Measurements from ENCODE around the gene COL17A1. TPM values are rescaled to one million over a fixed set of nuclear protein-coding genes. Genes with fewer than 3 reads are reported as not detected.

Gene COL17A1
- total RNA-seq, 1 experiment from 2014 or later = 0.26 TPM

- no peak for ATAC-seq
- H3K27me3 ChIP-seq (ENCODE audit: control insufficient read depth, insufficient read depth, low read length) = no peaks in the 10 kb centered on the region
- no peaks in the 10 kb centered on the region for H3K4me1 ChIP-seq (ENCODE audit: control insufficient read depth, insufficient read depth, low read length)
- DNase-seq (ENCODE audit: low read depth, low spot score) = no peak
- in situ Hi-C loops (cut with HindIII; ENCODE audit: low pct_unique_long_range_greater_than_20kb, low sequenced_read_pairs) (no loop called here), intact Hi-C loops (cut with micrococcal nuclease; ENCODE audit: unreplicated experiment) (no loop called here)
- TF ChIP-seq POLR2AphosphoS5 (IDR thresholded peaks at IDR 0.05; ENCODE audit: low read depth, low read length) = no peak
- no peak for TF ChIP-seq REST (IDR thresholded peaks at IDR 0.05; ENCODE audit: insufficient read depth in 1 of 2, low read depth in 2 of 2, low read length in 1 of 2)
- TF ChIP-seq CTCF (IDR thresholded peaks at IDR 0.05) = no peak
- no peak for TF ChIP-seq SIN3A (IDR thresholded peaks at IDR 0.05; ENCODE audit: borderline replicate concordance, insufficient read depth, low read depth, low read length)
- no peak for TF ChIP-seq TCF7L2 (IDR thresholded peaks at IDR 0.05; ENCODE audit: low read depth, low read length)
- H3K9me3 ChIP-seq (ENCODE audit: control insufficient read depth, insufficient read depth, low read depth, low read length) = no peaks in the 10 kb centered on the region
- no TSS peak for BruUV-seq (replicated peaks)
- peaks cover 49% of the 10 kb centered on the region for H3K36me3 ChIP-seq (ENCODE audit: control insufficient read depth, insufficient read depth, low read length)
- POLR2A ChIA-PET = no interaction called here
- H3K27ac ChIP-seq (ENCODE audit: low read length) = no peak overlapping the region
- CTCF ChIA-PET = no interaction called here
- H3K4me3 ChIP-seq (ENCODE audit: low read depth in 2 of 2, low read length in 2 of 2) = no peak overlapping the region
Observed at GRCh38 chr10:104021246-104021645, 64.4 kb downstream of the COL17A1 start.

DNA sequence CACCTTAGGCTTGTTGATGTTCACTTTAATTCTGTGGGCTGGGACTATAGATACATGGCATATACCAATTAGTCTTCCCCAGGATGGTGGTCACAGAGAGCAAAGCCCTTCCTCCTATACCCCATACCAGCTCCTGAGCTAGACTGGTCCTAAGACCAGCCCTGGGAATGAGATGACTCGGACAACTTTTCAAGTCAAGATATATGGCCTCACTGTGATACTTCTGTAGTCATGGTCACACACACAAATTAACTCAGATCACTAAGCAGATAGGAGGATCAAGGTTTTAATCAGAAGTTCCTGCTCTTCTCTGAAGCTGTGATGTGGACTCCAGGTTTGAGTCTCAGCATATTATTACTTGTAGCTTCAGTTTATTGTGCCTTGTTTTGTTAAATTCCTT, 65.7 kb downstream of the COL17A1 start:
- Histone ChIP-seq H3K9me3 (ENCODE audit: control insufficient read depth, insufficient read depth, low read depth, low read length) (no peaks in the 10 kb centered on the region), H3K4me1 (ENCODE audit: control insufficient read depth, insufficient read depth, low read length) (no peaks in the 10 kb centered on the region), H3K27me3 (ENCODE audit: control insufficient read depth, insufficient read depth, low read length) (no peaks in the 10 kb centered on the region), H3K36me3 (ENCODE audit: control insufficient read depth, insufficient read depth, low read length) (peaks cover 43% of the 10 kb centered on the region), H3K4me3 (ENCODE audit: low read depth in 2 of 2, low read length in 2 of 2) (no peak overlapping the region), H3K27ac (ENCODE audit: low read length) (no peak overlapping the region)
- BruUV-seq (replicated peaks) = no TSS peak
- intact Hi-C loops (cut with micrococcal nuclease; ENCODE audit: unreplicated experiment) = no loop called here
- ChIA-PET CTCF (no interaction called here), POLR2A (no interaction called here)
- DNase-seq (ENCODE audit: low read depth, low spot score) = no peak
- in situ Hi-C loops (cut with HindIII; ENCODE audit: low pct_unique_long_range_greater_than_20kb, low sequenced_read_pairs) = no loop called here
- no peak for ATAC-seq
- TF ChIP-seq CTCF (IDR thresholded peaks at IDR 0.05) (no peak), TCF7L2 (IDR thresholded peaks at IDR 0.05; ENCODE audit: low read depth, low read length) (no peak)

- no peak for ATAC-seq
- POLR2A ChIA-PET = no interaction called here
- H3K36me3 ChIP-seq (ENCODE audit: control insufficient read depth, insufficient read depth, low read length) = peaks cover 29% of the 10 kb centered on the region
Observed at GRCh38 chr10:104018471-104018870, 67.2 kb downstream of the COL17A1 start.

More at GRCh38 chr10:104018471-104018870, 67.2 kb downstream of the COL17A1 start:
- intact Hi-C loops (cut with micrococcal nuclease; ENCODE audit: unreplicated experiment) (no loop called here), in situ Hi-C loops (cut with HindIII; ENCODE audit: low pct_unique_long_range_greater_than_20kb, low sequenced_read_pairs) (no loop called here)
- no TSS peak for BruUV-seq (replicated peaks)
- TF ChIP-seq CTCF (IDR thresholded peaks at IDR 0.05) (no peak), SIN3A (IDR thresholded peaks at IDR 0.05; ENCODE audit: borderline replicate concordance, insufficient read depth, low read depth, low read length) (no peak), REST (IDR thresholded peaks at IDR 0.05; ENCODE audit: insufficient read depth in 1 of 2, low read depth in 2 of 2, low read length in 1 of 2) (no peak)
- Histone ChIP-seq H3K4me3 (ENCODE audit: low read depth in 2 of 2, low read length in 2 of 2) (no peak overlapping the region), H3K4me1 (ENCODE audit: control insufficient read depth, insufficient read depth, low read length) (no peaks in the 10 kb centered on the region), H3K27me3 (ENCODE audit: control insufficient read depth, insufficient read depth, low read length) (no peaks in the 10 kb centered on the region), H3K27ac (ENCODE audit: low read length) (no peak overlapping the region), H3K9me3 (ENCODE audit: control insufficient read depth, insufficient read depth, low read depth, low read length) (no peaks in the 10 kb centered on the region)
- CTCF ChIA-PET = interaction anchor here (0.6 kb wide), 1 partner anchor 8 kb away, joined by 3 read pairs; no protein-coding TSS in a partner anchor
- no peak for DNase-seq (ENCODE audit: low read depth, low spot score)

Data from Panc1 (cell line).